Esophagus mucosa (tissue), 1 donor: ENCODE data around the gene VPREB1. TPM values are rescaled to one million over a fixed set of nuclear protein-coding genes. Genes with fewer than 3 reads are reported as not detected.
"Not testable (repeated sequence)": the region's sequence is repeated elsewhere in the genome, so short reads cannot be mapped to it uniquely, and the experiment has no call there.

Experiments
- ATAC-seq: fragments of 200-7000 bp; cut with Tn5 transposase; one replicate; pipeline ENCODE4 v1.9.1; 2020
- total RNA-seq: library from RNA; stranded (reverse); gene quantifications from one replicate; pipeline ENCODE4 v1.2.4, GENCODE V29; 2023
- donor health status: DM: yes; HTN: yes; CAD: no.

The VPREB1 gene, protein sequence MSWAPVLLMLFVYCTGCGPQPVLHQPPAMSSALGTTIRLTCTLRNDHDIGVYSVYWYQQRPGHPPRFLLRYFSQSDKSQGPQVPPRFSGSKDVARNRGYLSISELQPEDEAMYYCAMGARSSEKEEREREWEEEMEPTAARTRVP
- not detected for total RNA-seq

DNA sequence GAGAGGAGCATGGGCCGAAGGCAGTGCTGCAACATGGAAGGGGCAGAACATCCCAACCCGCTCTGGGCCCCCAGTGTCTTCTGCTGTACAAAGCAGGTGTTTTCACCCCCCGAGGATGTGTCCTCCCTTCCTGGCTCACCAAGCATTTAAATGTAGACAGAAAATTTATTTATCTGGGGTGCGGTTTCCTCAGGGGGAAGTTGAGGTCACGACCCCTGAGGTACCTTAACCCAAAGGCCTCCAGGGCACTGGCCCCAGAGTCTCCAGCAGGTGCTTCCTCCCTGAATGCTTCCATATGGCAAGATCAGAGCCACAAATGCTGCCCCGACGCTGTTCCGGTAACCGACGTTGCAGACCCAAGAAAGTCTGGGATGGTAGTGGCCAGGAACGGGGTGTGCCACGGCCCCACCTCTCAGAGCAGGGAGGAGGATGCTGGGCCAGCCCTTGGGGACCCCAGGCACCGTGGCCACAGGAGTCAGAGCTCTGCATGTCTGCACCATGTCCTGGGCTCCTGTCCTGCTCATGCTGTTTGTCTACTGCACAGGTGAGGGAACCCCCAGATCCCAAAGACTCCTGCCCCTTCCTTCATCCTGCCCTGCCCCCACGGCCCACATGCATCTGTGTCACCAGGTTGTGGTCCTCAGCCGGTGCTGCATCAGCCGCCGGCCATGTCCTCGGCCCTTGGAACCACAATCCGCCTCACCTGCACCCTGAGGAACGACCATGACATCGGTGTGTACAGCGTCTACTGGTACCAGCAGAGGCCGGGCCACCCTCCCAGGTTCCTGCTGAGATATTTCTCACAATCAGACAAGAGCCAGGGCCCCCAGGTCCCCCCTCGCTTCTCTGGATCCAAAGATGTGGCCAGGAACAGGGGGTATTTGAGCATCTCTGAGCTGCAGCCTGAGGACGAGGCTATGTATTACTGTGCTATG, at the start of gene VPREB1:
VPREB1 (plus strand) TSS at position 471 of the 935 bp plus-strand sequence; CDS start at position 499, 28 bp downstream.
- ATAC-seq, result peak; percentile 23

DNA sequence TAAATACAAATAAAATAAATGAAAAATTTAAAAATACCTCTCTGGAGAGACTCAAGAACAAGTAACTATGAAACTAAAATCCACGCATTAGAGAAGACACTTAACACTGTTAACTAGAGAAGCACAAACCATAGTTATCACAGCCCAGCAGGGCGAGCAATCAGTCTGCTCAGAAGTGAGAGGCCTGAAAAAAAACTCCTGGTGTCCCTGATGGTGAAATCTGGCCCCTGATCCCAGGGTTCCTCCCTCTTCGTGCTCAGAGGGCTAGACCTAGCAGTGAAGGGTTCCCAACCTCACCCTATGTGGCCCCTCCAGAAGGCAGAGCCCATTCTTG, 49.7 kb upstream of the VPREB1 start:
- no peak for ATAC-seq

DNA sequence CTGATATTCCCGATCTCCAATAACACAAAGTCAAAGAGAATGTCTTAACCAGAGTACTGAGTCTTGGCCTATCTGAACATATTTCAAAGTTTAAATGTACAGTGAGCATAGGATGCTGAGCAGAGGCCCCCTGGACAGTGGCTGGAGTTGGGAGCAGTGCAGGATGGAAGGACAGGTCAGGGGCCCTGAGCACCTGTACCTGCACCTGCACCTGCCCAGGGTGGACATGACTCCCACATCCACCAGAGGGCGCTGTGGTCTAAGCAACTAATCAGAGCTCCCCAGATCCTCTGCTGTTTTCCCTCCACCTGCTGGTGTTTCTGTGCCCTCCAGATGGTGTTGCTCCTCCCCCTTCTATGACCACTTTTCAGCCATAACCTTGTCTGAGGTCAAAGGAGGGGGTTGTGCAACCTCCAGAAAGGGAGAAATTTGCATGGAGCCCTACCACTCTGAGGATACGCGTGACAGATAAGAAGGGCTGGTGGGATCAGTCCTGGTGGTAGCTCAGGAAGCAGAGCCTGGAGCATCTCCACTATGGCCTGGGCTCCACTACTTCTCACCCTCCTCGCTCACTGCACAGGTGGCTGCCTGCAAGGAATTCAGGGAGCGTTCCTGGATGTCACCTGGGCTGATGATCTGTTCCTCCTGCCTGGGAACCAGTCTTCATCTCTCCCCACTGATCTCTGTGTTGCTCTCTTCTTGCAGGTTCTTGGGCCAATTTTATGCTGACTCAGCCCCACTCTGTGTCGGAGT, 49.1 kb upstream of the VPREB1 start:
- peak; percentile 92 for ATAC-seq

DNA sequence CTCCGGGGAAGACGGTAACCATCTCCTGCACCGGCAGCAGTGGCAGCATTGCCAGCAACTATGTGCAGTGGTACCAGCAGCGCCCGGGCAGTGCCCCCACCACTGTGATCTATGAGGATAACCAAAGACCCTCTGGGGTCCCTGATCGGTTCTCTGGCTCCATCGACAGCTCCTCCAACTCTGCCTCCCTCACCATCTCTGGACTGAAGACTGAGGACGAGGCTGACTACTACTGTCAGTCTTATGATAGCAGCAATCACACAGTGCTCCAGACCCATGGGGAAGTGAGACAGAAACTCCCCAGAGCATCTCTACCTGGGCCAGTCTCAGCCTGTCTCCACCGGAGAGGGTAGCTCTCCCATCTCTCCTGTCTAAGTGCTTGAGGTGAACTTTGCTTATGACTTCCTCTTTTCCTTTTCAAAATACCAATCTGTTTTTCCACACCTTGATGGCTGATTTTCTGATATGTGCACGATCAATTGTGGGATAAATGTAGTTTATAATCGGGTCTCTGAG, 48.5 kb upstream of the VPREB1 start:
- ATAC-seq, result peak; percentile 59

DNA sequence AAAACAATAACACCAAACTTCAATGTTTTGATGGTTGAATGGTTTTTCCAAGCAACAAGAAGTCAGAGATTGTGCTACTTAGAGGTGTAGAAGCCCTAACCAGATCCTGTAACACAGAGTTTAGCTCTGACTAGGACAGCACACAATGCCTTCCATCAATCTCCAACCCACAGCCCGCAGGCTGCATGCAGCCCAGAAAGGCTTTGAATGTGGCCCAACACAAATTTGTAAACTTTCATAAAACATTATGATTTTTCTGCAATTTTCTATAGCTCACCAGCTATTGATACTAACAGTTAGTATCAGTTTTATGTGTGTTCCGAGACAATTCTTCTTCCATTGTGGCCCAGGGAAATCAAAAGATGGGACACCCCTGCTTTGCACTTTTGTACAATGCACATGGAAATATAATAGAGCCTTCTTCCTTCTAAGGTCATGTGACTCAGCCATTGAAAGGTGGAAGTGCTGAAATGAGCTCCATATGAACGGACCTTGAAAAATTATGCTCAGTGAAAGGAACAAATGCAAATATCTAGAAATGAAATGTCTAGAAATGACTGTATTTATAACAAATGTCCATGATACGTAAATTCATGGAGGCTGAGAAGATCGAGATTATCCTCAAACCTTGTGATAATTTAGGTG, 47.6 kb upstream of the VPREB1 start:
- no peak for ATAC-seq

DNA sequence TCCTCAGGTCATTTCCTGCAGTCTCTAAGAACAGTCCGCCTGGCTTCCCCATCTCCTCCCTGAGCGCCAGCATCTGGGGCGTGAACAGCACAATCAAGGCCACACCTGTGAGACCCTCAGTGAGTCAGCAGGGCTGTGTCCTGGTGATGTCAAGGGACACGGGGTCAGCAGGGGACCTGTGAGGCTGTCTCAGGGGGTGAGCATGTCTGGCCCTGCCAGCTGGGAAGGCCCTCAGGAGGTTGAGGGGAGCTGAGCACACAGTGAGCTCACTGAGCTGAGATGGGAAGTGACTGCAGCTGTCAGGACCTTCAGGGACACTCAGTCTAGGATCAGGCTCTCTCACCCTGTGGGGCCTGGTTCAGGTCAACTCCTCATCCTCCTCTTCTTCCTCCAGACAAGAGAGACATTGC, 46.6 kb upstream of the VPREB1 start:
- ATAC-seq, result no peak

DNA sequence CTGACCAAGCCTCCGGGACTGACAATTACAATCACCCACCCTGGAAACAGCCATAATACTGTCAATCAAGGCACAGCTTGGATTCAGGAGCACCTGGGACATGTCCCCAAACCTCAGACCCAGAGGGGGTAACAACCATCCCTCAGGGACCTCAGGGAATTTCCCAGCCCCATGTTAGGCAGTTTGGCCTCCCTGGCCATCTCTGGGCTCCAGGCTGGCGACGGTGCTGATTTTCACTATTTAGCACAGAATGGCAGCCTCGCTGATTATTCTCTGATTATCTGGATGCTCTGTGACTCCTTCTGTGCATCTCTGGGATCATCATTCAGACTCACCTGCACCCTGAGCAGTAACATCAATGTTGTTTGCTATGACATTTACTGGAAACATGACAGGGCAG, 45.8 kb upstream of the VPREB1 start:
- ATAC-seq, result no peak

DNA sequence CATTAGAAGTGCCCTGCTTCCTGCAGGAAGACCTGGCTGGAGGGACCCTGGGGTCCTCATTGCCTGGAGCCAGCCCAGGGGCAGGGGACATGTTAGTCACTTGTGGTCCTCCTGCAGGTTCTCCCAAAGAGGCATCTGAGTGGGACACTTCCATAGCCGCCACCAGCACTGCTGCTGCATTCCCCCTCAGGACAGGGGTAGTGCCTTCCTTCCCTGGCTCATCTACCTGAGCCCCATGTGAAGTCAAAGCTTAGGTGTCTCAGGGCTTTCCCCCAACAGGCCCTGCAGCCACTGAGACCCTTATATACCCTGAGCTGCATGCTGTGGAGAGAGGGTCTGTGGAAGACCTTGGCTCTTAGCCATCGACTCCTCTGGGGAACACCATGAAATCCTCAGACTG, 45.0 kb upstream of the VPREB1 start:
- ATAC-seq, result no peak

DNA sequence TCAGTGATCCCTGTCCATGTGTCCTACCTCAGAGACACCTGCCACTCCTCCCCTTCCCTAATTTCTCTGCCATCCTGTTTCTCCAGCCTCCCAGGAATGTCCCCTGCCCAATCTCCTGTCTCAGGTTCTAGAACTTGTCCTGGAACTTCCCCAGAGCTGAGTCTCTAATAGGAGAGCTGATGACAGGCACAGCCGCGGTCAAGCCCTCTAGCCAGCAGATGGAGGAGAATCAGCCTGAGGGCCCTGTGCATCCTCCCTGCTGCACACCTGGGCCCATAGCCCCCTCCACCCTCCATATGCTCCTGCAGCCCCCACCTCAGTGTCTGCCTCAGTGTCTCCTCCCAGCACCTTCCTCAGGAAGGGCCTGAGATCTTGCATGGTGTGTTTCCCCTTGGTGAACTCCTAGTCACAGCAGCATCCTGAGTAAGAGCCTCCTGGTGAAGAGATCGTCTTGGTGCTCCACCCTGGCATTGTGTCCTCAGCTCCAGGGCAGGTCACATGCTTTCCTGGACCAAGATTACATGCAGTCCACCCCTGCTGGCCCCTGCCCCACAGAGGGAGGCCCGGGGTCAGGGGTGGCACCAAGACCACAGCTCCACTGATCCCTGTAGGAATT, 43.9 kb upstream of the VPREB1 start:
- ATAC-seq, result no peak

DNA sequence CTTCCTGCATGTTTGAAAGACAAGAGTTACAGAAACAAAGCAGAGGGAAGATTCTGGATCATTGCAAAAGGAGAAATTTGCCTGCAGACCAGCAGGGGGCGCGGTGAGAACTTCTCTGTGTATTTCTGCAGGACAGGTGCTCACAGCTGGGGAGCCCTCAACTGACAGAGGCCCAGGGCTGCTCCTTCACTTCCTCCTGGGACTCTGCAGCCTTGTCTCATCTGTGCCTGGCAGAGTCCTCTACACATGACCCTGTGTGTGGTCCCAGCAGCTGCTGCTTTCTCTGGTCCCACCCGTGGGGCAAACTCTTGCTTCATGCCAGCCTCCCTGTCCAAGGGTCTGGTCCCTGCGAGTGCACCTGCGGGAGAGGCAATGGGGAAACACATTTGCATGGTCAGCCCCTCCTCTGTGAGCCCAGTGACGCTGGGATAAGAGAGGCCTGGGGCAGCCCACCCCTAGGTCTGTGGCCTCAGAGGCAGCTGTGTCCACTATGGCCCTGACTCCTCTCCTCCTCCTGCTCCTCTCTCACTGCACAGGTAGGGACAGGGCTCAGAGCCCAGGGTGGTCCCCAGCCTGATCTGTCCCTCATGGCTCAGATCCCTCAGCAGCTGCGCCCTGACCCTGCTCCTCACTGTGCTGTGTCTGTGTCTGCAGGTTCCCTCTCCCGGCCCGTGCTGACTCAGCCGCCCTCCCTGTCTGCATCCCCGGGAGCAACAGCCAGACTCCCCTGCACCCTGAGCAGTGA, 43.2 kb upstream of the VPREB1 start:
- ATAC-seq, result peak; percentile 59

DNA sequence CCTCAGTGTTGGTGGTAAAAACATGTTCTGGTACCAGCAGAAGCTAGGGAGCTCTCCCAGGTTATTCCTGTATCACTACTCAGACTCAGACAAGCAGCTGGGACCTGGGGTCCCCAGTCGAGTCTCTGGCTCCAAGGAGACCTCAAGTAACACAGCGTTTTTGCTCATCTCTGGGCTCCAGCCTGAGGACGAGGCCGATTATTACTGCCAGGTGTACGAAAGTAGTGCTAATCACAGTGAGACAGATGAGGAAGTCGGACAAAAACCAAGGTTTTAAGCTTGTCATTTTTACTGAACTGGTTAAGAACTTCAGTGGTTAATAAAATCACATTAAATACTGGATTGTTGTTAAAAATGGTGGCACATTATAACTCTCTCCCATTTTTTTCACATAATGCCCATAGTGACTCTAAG, 42.6 kb upstream of the VPREB1 start:
- ATAC-seq, result no peak

DNA sequence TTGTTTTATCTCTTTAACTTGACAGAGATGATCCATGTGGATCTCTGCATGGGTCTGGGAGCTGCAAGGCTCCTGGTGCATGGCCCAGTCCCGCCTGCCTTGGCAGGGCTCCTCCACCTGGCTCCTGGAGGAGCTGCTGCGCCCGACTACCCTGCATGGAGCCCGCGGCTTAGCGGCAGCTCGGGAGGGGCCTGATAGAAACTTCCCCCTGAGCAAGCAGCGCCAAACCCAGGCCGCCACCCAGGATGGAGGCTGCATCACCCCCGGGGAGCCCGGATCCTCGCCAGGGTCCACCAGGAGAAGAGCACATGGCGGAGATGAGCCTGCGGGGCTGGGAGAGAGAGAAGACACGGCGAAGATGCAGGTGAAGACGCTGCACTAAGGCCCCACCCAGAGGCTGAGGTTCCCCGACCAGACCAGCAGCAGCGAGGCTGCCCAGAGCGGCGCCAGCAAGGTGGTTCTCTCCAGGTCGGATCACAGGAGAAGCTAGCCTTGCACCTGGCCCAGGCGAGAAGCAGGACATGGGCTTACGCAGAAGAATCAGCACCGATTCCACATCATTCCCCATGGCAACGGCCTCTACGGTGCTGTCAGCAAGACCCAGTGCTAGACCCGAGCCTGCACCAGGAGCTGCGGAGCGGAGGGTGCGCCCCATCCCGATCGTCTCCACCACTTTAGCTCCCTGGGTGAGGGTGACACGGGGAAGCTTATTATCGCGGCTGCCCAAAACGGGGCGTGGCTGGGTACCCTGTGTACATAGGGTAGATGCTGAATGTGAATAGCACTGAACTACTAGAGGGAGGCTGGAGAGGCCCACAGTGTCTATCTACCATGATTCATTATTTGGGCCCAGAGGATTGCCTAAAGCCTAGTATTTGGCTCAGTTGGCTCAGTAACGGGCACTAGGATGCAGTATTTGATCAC, 41.3 kb upstream of the VPREB1 start:
- ATAC-seq, result no peak

DNA sequence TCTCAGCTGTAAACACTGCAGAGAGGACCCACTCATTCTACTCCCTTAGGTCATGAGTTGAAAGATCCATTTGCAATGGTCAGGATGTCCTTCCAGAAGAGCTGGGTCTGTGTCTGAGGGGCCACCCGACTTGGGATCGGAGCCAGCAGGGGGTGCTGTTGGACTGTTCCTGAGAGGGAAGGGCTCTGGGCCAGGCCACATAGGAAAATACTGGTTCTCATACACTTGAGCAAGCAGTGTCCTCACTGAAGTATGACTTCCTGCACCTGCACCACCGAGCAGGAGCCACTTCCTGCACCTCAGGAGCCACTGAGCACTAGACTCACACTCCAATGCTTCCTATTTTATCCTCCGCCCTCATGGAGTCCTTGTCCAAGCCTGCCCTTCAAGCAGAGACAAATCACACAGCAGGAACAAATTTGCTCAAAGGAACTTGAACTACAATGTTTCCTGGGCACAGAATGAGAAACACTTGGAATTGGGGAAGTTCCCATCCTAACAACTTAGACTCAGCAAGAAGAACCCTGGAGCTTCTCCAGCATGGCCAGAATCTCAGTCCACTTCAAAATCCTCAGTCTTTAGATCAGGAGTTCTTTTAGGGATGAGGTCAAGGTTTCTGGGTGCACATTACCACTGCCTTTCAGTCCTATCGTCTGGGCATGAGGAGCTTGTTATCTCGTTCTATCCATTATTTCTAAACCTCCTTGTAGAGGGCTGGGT, 36.6 kb upstream of the VPREB1 start:
- ATAC-seq, result peak; percentile 93

DNA sequence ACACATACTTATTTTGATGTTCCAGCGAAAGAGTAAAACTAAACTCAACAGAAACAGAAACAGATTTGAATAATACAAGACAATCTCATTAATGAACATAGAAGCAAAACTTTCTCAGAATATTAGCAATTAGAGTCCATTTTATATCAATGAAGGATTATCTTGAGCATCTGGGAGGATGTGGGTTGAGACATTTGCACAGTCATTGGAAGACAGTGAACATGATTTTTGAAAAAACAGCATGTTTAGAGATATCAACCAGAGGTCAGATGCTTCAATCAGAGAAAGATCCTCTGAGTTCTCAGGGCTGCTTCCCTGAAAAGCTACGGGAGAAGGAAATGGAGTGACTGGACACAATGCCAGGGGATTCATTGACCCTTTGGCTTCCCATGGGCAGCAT, 35.9 kb upstream of the VPREB1 start:
- ATAC-seq, result no peak

DNA sequence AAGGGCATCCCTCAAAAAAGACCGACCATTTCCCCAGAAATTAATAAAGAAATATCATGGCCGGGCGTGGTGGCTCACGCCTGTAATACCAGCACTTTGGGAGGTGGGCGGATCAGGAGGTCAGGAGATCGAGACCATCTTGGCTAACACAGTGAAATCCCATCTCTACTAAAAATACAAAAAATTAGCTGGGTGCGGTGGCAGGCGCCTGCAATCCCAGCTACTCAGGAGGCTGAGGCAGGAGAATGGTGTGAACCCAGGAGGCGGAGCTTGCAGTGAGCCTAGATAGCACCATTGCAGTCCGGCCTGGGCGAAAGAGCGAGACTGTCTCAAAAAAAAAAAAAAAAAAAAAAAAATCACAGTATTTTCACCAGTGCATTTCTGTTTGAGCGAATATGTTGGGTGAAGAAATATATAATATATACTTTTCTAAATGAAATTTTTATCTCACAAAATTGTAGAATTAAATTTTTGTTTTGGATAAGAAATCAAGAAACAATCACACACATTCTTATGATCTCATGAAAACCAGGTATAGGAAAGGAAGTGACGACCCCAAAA, 35.4 kb upstream of the VPREB1 start:
- not testable (repeated sequence) for ATAC-seq

DNA sequence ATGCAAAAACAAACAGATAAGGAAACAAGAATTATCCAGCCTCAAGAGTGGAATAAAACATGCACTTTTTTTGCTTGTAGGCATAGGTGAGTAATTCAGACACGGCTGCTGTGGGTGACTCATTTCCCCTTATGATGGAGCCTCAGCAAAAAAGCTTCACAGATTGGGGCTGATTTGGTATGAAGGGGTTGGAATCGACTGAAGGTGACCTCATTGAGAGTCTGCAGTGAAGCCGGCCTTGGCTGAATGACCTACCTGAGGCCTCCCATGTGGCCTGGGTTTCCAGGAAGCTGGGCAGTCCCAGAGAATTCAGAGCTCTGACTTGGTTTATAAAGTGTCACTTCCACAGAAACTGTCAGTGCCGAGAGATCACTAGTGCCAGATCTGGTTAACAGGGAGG, 34.2 kb upstream of the VPREB1 start:
- peak; percentile 59 for ATAC-seq

DNA sequence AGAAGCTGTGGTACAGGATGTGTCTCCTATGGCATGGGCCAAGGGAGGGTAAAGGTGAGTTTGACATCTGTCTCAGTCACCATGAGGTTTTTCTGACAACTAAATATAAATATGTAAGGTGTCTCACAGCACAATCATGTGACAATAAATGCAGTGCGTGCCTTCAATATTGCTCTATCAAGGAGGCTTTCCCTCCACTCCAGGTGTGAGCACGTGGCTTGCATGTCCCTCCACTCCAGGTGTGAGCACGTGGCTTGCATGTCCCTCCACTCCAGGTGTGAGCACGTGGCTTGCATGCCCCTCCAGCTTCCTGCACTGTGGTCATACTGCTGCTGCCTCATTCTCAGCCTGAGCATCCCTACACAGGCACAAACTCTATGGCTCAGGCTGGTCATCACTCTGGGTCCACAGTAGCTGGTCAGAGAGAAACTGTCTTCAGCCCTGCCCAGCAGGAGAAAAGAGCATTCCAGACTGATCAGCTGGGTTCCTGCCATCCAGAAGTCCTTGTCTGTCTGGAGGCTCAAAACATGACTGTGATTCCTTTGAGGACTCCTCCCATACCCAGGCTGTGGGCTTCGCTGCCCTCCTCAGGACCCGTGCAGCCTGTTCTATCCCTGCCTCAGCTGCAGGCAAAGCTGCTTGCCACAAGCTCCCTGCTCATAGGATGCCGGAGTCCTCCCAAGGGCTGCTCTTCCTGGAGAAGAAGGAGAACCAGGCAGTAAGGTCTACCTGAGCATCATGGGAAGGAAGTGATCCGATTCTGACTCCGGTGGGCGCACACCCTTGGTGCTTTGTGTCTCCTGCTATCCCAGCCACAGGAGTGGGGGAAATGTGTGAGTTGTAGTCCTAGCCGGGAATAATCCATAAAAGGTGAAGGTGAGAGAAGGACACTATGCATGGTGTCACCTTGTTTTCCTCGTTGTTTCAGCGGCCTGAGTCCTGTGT, 33.4 kb upstream of the VPREB1 start:
- ATAC-seq, result no peak

DNA sequence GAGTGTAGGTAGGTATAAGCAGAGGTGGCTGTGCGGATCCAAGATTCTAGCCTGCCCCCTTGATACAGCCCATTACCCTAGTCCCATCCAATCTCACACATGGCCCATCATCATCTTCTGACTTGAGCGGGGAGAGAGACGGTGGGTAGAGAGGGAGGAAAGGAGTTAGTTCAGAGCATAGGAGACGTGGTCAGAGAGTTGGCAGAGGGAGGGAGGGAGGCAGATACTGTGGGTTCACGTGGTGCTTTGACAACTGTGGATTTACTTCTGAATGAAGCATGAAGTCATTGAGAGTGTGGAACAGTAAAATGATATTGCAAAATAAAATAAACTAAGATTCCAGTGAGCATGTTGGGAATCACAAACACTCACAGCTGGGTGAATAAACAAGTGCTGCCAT, 31.4 kb upstream of the VPREB1 start:
- ATAC-seq, result no peak
